H9 (cell line): ENCODE measurements around the gene PBX1. TPM values are rescaled to one million over a fixed set of nuclear protein-coding genes. Genes with fewer than 3 reads are reported as not detected.

ENCODE experiments used
- DNase-seq: peaks from one replicate; pipeline ENCODE4 v3.0.0-alpha.2; 2017
- H2AFZ ChIP-seq: one replicate; pipeline ENCODE4 v1.6.1; 2013; ENCODE audit warnings: mild to moderate bottlenecking, low read length, control low read depth, moderate library complexity
- H2AK5ac ChIP-seq: 2 replicates; pipeline ENCODE4 v1.6.1; 2013; ENCODE audit warnings: low read length, control low read depth, mixed read lengths; ENCODE audit not compliant: insufficient read length
- H2BK120ac ChIP-seq: one replicate; pipeline ENCODE4 v1.6.1; 2013; ENCODE audit warnings: low read depth, mild to moderate bottlenecking, low read length, control low read depth, inconsistent platforms; ENCODE audit not compliant: poor library complexity, severe bottlenecking
- H2BK12ac ChIP-seq: 2 replicates; pipeline ENCODE4 v1.6.1; 2013; ENCODE audit warnings: low read length, control low read depth, mixed read lengths, low read depth; ENCODE audit not compliant: insufficient read length
- H2BK15ac ChIP-seq: 2 replicates; pipeline ENCODE4 v1.6.1; 2013; ENCODE audit warnings: low read depth, low read length, control low read depth
- H2BK20ac ChIP-seq: one replicate; pipeline ENCODE4 v1.6.1; 2013; ENCODE audit warnings: low read depth, mild to moderate bottlenecking, low read length, control low read depth, inconsistent platforms; ENCODE audit not compliant: poor library complexity, severe bottlenecking
- H2BK5ac ChIP-seq: 2 replicates; pipeline ENCODE4 v1.6.1; 2013; ENCODE audit warnings: low read length, control low read depth, mixed read lengths; ENCODE audit not compliant: insufficient read length
- H3K14ac ChIP-seq: 2 replicates; pipeline ENCODE4 v1.6.1; 2013; ENCODE audit warnings: low read length, control low read depth; ENCODE audit not compliant: insufficient read depth
- H3K18ac ChIP-seq: 2 replicates; pipeline ENCODE4 v1.6.1; 2013; ENCODE audit warnings: low read depth, mild to moderate bottlenecking, mixed read lengths, low read length, control low read depth; ENCODE audit not compliant: insufficient read length
- H3K23ac ChIP-seq: 2 replicates; pipeline ENCODE4 v1.6.1; 2013; ENCODE audit warnings: low read length, control low read depth, mixed read lengths, low read depth; ENCODE audit not compliant: insufficient read length
- H3K23me2 ChIP-seq: 2 replicates; pipeline ENCODE4 v1.6.1; 2013; ENCODE audit warnings: low read depth, mild to moderate bottlenecking, mixed read lengths, low read length, control low read depth; ENCODE audit not compliant: insufficient read length, poor library complexity, severe bottlenecking
- H3K27ac ChIP-seq: 2 replicates; pipeline ENCODE4 v1.5.1; 2013; ENCODE audit warnings: low read length, control low read depth, mixed read lengths, low read depth; ENCODE audit not compliant: insufficient read length
- H3K27me3 ChIP-seq: 2 replicates; pipeline ENCODE4 v1.6.1; 2013; ENCODE audit warnings: low read length, control low read depth, inconsistent platforms; ENCODE audit not compliant: insufficient read depth
- H3K4ac ChIP-seq: 2 replicates; pipeline ENCODE4 v1.6.1; 2013; ENCODE audit warnings: low read depth, mild to moderate bottlenecking, control low read depth, inconsistent platforms, low read length, moderate library complexity
- H3K4me1 ChIP-seq: 2 replicates; pipeline ENCODE4 v1.6.1; 2013; ENCODE audit warnings: low read length, control low read depth, inconsistent platforms; ENCODE audit not compliant: insufficient read depth
- H3K4me2 ChIP-seq: 2 replicates; pipeline ENCODE4 v1.6.1; 2013; ENCODE audit warnings: low read length, control low read depth, mixed read lengths; ENCODE audit not compliant: insufficient read length, insufficient read depth
- H3K56ac ChIP-seq: 2 replicates; pipeline ENCODE4 v1.6.1; 2013; ENCODE audit warnings: low read depth, mild to moderate bottlenecking, mixed read lengths, low read length, control low read depth; ENCODE audit not compliant: insufficient read length
- H3K79me1 ChIP-seq: 2 replicates; pipeline ENCODE4 v1.6.1; 2013; ENCODE audit warnings: low read depth, mild to moderate bottlenecking, moderate library complexity, low read length, control low read depth, inconsistent platforms; ENCODE audit not compliant: insufficient read depth, poor library complexity, severe bottlenecking
- H3K79me2 ChIP-seq: 2 replicates; pipeline ENCODE4 v1.6.1; 2013; ENCODE audit warnings: low read length, control low read depth, inconsistent platforms; ENCODE audit not compliant: insufficient read depth
- H3K9ac ChIP-seq: 2 replicates; pipeline ENCODE4 v1.6.1; 2013; ENCODE audit warnings: low read length, control low read depth, mixed read lengths; ENCODE audit not compliant: insufficient read length; ENCODE audit errors: extremely low read depth
- H3K9me3 ChIP-seq: one replicate; pipeline ENCODE4 v1.6.1; 2013; ENCODE audit warnings: low read depth, low read length, inconsistent platforms; ENCODE audit not compliant: control insufficient read depth
- H3T11ph ChIP-seq: one replicate; pipeline ENCODE4 v1.6.1; 2013; ENCODE audit warnings: mild to moderate bottlenecking, low read length, control low read depth, inconsistent platforms
- H4K20me1 ChIP-seq: one replicate; pipeline ENCODE4 v1.6.1; 2013; ENCODE audit not compliant: control insufficient read depth, insufficient read length, insufficient read depth
- H4K5ac ChIP-seq: 2 replicates; pipeline ENCODE4 v1.6.1; 2013; ENCODE audit warnings: low read depth, mild to moderate bottlenecking, mixed read lengths, low read length, control low read depth; ENCODE audit not compliant: insufficient read length
- H4K8ac ChIP-seq: replicated peaks from 2 replicates; pipeline ENCODE4 v1.6.1; 2013; ENCODE audit warnings: low read length, control low read depth, mixed read lengths, low read depth; ENCODE audit not compliant: insufficient read length
- H4K91ac ChIP-seq: 2 replicates; pipeline ENCODE4 v1.6.1; 2013; ENCODE audit warnings: low read depth, mild to moderate bottlenecking, moderate library complexity, mixed read lengths, low read length, control low read depth; ENCODE audit not compliant: insufficient read length
- H3K27ac Mint-ChIP-seq, 3 experiments: 2 replicates in 2 of 3; 3 replicates in 1 of 3; pipeline ENCODE4 v1.8.0; 2020 to 2021; ENCODE audit warnings: mixed read lengths in 3 of 3, mild to moderate bottlenecking in 1 of 3, moderate library complexity in 1 of 3
- H3K27me3 Mint-ChIP-seq: 2 replicates; pipeline ENCODE4 v1.8.0; 2021; ENCODE audit warnings: low read depth, mild to moderate bottlenecking, moderate library complexity, mixed read lengths
- H3K36me3 Mint-ChIP-seq, 3 experiments: 2 replicates in 2 of 3; 3 replicates in 1 of 3; pipeline ENCODE4 v1.8.0; 2020 to 2021; ENCODE audit warnings: low read depth in 3 of 3, mixed read lengths in 3 of 3; ENCODE audit not compliant: insufficient read depth in 1 of 3
- H3K4me1 Mint-ChIP-seq, 2 experiments: 2 replicates each; pipeline ENCODE4 v1.8.0; 2020; ENCODE audit warnings: mixed read lengths in 2 of 2
- H3K4me3 Mint-ChIP-seq, 2 experiments: 2 replicates in 1 of 2; 3 replicates in 1 of 2; pipeline ENCODE4 v1.8.0; 2020 to 2021; ENCODE audit warnings: mild to moderate bottlenecking in 2 of 2, mixed read lengths in 2 of 2, moderate library complexity in 1 of 2
- H3K9me3 Mint-ChIP-seq, 2 experiments: 2 replicates in 1 of 2; 3 replicates in 1 of 2; pipeline ENCODE4 v1.8.0; 2020; ENCODE audit warnings: mild to moderate bottlenecking in 2 of 2, mixed read lengths in 2 of 2, moderate library complexity in 1 of 2
- WGBS: extraction: QIAGEN DNeasy Blood & Tissue Kit; methylation state at CpG from one replicate; pipeline ENCODE4 v1.1.7; 2013; ENCODE audit warnings: missing lambda C conversion rate, low lambda C conversion rate, mixed read lengths; ENCODE audit not compliant: insufficient read length; ENCODE audit errors: extremely low coverage; 5-methylcytosine and 5-hydroxymethylcytosine counted together
- total RNA-seq: library from RNA; stranded (reverse); gene quantifications from 2 replicates; pipeline ENCODE4 v1.2.1, GENCODE V29; 2021
- TF ChIP-seq, protein P1 (sequence below): fragments of 200-600 bp; sonication (generic); conservative IDR thresholded peaks from 3 replicates; pipeline ENCODE4 v1.8.0; 2021; ENCODE audit warnings: antibody characterized with exemption, mild to moderate bottlenecking

The PBX1 gene
- total RNA-seq, 1 experiment from 2014 or later, result 142 TPM

DNA sequence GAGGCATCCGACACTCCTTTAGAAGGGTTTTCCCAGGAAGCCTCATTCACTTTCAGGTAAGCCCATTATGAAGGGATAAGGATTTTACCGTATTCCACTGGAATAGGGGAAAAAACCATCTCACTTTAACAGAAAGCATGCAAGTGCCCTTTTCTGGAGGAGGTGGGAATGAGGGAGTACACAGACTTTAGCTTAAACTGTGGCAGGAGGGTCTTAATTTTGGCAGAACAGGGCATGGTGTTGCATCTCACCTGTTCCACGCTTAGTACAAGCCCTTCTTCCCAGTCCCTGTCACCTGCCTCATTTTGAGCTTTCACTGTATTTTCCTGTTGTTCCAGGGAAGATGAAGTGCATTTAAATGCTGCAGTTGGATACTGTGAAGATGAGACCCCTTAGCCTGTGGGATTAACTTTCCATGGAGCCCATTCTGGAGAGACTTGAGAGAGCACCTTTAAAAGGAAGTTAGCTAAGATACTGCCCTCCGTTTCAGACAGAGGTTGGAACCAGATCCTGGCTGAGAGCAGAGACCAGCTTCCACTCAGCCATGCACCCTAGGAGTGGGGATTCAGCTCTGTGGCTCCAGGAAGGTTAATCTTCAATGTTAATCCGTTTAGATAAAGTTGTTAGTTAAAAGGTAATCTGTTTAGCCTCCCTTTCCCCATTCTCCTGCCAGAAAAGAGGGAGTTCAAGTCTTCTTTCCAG, 42.6 kb downstream of the PBX1 start:
- WGBS, result no CpG with 5 or more reads among the region's 5 CpGs
- no peak overlapping the region for H3K23ac ChIP-seq
- H3T11ph ChIP-seq, result no peak overlapping the region
- TF ChIP-seq, protein P1, sequence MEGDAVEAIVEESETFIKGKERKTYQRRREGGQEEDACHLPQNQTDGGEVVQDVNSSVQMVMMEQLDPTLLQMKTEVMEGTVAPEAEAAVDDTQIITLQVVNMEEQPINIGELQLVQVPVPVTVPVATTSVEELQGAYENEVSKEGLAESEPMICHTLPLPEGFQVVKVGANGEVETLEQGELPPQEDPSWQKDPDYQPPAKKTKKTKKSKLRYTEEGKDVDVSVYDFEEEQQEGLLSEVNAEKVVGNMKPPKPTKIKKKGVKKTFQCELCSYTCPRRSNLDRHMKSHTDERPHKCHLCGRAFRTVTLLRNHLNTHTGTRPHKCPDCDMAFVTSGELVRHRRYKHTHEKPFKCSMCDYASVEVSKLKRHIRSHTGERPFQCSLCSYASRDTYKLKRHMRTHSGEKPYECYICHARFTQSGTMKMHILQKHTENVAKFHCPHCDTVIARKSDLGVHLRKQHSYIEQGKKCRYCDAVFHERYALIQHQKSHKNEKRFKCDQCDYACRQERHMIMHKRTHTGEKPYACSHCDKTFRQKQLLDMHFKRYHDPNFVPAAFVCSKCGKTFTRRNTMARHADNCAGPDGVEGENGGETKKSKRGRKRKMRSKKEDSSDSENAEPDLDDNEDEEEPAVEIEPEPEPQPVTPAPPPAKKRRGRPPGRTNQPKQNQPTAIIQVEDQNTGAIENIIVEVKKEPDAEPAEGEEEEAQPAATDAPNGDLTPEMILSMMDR, result no peak
- no peak overlapping the region for H2AFZ ChIP-seq
- peak overlapping the region; percentile 68 for H3K18ac ChIP-seq
- H2BK12ac ChIP-seq, result peak overlapping the region; percentile 55
- H3K4me3 Mint-ChIP-seq, result peak overlapping the region; percentile 51 to 69
- peak overlapping the region; percentile 54 for H4K91ac ChIP-seq
- no peak overlapping the region for H2BK120ac ChIP-seq
- H3K27ac ChIP-seq, result peak overlapping the region; percentile 94
- peaks cover 14% of the 10 kb centered on the region; the same call in 1 of the 2 replicates for H3K79me2 ChIP-seq
- H3K23me2 ChIP-seq, result peaks cover 5% of the 10 kb centered on the region
- H3K27me3 ChIP-seq, result no peaks in the 10 kb centered on the region
- no peak overlapping the region for H2BK15ac ChIP-seq
- H2BK20ac ChIP-seq, result no peak overlapping the region
- no peak for DNase-seq
- H4K5ac ChIP-seq, result no peak overlapping the region
- no peak overlapping the region for H4K8ac ChIP-seq
- peak overlapping the region; percentile 52 for H2AK5ac ChIP-seq
- H3K4me1 Mint-ChIP-seq, result peaks cover 84 to 87% of the 10 kb centered on the region in 2 experiments
- no peaks in the 10 kb centered on the region for H3K27me3 Mint-ChIP-seq
- H4K20me1 ChIP-seq, result no peaks in the 10 kb centered on the region
- H2BK5ac ChIP-seq, result peak overlapping the region; percentile 58
- H3K4ac ChIP-seq, result no peak overlapping the region
- peak overlapping the region; percentile 34 for H3K9ac ChIP-seq
- H3K56ac ChIP-seq, result no peak overlapping the region
- peaks cover 18% of the 10 kb centered on the region for H3K4me1 ChIP-seq
- peak overlapping the region; percentile 97 to 100 (median 99) for H3K27ac Mint-ChIP-seq
- H3K4me2 ChIP-seq, result peak overlapping the region; percentile 38
- H3K14ac ChIP-seq, result peak overlapping the region; percentile 19; the same call in 1 of the 2 replicates
- H3K9me3 ChIP-seq, result no peaks in the 10 kb centered on the region
- no peaks in the 10 kb centered on the region for H3K9me3 Mint-ChIP-seq
- no peaks in the 10 kb centered on the region for H3K79me1 ChIP-seq
- peaks cover 15 to 25% (median 23%) of the 10 kb centered on the region in 3 experiments for H3K36me3 Mint-ChIP-seq
